ENCODE results near the gene IL15. TPM values are rescaled to one million over a fixed set of nuclear protein-coding genes. Genes with fewer than 3 reads are reported as not detected.

The IL15 gene
- total RNA-seq, 1 experiment from 2014 or later = 2.6 TPM

DNA sequence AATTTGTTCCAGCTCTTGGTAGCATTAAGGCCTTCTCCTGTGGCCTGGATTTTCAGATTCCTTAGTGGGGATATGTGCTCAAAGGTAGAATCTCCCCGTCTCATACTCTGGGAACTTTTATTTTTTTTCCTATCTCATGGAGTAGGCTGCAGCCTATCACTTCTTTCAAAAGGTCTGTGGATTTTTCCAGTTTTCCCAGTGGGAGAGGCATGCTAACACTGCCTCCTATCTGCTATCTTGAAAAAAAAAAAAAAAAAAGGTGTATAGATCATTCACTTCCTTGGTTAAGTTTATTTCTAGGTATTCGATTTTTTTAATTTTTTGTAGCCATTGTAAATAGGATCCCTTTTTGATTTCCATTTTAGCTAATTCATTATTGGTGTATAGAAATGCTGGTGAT, 67.1 kb downstream of the IL15 start (continued):
- TF ChIP-seq, protein P1, sequence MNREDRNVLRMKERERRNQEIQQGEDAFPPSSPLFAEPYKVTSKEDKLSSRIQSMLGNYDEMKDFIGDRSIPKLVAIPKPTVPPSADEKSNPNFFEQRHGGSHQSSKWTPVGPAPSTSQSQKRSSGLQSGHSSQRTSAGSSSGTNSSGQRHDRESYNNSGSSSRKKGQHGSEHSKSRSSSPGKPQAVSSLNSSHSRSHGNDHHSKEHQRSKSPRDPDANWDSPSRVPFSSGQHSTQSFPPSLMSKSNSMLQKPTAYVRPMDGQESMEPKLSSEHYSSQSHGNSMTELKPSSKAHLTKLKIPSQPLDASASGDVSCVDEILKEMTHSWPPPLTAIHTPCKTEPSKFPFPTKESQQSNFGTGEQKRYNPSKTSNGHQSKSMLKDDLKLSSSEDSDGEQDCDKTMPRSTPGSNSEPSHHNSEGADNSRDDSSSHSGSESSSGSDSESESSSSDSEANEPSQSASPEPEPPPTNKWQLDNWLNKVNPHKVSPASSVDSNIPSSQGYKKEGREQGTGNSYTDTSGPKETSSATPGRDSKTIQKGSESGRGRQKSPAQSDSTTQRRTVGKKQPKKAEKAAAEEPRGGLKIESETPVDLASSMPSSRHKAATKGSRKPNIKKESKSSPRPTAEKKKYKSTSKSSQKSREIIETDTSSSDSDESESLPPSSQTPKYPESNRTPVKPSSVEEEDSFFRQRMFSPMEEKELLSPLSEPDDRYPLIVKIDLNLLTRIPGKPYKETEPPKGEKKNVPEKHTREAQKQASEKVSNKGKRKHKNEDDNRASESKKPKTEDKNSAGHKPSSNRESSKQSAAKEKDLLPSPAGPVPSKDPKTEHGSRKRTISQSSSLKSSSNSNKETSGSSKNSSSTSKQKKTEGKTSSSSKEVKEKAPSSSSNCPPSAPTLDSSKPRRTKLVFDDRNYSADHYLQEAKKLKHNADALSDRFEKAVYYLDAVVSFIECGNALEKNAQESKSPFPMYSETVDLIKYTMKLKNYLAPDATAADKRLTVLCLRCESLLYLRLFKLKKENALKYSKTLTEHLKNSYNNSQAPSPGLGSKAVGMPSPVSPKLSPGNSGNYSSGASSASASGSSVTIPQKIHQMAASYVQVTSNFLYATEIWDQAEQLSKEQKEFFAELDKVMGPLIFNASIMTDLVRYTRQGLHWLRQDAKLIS (CRISPR knock-in tag; IDR thresholded peaks at IDR 0.05; ENCODE audit: borderline replicate concordance) = no peak
- no peak for TF ChIP-seq RORB (CRISPR knock-in tag; IDR thresholded peaks at IDR 0.05)
- no peak for TF ChIP-seq ZNF232 (CRISPR knock-in tag; IDR thresholded peaks at IDR 0.05)
- TF ChIP-seq, protein P2, sequence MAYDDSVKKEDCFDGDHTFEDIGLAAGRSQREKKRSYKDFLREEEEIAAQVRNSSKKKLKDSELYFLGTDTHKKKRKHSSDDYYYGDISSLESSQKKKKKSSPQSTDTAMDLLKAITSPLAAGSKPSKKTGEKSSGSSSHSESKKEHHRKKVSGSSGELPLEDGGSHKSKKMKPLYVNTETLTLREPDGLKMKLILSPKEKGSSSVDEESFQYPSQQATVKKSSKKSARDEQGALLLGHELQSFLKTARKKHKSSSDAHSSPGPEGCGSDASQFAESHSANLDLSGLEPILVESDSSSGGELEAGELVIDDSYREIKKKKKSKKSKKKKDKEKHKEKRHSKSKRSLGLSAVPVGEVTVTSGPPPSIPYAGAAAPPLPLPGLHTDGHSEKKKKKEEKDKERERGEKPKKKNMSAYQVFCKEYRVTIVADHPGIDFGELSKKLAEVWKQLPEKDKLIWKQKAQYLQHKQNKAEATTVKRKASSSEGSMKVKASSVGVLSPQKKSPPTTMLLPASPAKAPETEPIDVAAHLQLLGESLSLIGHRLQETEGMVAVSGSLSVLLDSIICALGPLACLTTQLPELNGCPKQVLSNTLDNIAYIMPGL (CRISPR knock-in tag; IDR thresholded peaks at IDR 0.05) = no peak
- no peak for TF ChIP-seq SP1 (CRISPR knock-in tag; conservative IDR thresholded peaks at IDR 0.05)
- no peak for TF ChIP-seq FOXP1 (CRISPR knock-in tag; IDR thresholded peaks at IDR 0.05; ENCODE audit: borderline replicate concordance)
- TF ChIP-seq, protein P3, sequence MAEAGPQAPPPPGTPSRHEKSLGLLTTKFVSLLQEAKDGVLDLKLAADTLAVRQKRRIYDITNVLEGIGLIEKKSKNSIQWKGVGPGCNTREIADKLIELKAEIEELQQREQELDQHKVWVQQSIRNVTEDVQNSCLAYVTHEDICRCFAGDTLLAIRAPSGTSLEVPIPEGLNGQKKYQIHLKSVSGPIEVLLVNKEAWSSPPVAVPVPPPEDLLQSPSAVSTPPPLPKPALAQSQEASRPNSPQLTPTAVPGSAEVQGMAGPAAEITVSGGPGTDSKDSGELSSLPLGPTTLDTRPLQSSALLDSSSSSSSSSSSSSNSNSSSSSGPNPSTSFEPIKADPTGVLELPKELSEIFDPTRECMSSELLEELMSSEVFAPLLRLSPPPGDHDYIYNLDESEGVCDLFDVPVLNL (CRISPR knock-in tag; IDR thresholded peaks at IDR 0.05; ENCODE audit: borderline replicate concordance, low read depth) = no peak
- no peak for TF ChIP-seq FOXK1 (CRISPR knock-in tag; IDR thresholded peaks at IDR 0.05)
- TF ChIP-seq NFE2L1 (CRISPR knock-in tag; IDR thresholded peaks at IDR 0.05) = no peak
- no peak for TF ChIP-seq KAT7 (CRISPR knock-in tag; IDR thresholded peaks at IDR 0.05; ENCODE audit: borderline replicate concordance)
- TF ChIP-seq, protein P4, sequence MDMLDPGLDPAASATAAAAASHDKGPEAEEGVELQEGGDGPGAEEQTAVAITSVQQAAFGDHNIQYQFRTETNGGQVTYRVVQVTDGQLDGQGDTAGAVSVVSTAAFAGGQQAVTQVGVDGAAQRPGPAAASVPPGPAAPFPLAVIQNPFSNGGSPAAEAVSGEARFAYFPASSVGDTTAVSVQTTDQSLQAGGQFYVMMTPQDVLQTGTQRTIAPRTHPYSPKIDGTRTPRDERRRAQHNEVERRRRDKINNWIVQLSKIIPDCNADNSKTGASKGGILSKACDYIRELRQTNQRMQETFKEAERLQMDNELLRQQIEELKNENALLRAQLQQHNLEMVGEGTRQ (CRISPR knock-in tag; IDR thresholded peaks at IDR 0.05) = no peak

DNA sequence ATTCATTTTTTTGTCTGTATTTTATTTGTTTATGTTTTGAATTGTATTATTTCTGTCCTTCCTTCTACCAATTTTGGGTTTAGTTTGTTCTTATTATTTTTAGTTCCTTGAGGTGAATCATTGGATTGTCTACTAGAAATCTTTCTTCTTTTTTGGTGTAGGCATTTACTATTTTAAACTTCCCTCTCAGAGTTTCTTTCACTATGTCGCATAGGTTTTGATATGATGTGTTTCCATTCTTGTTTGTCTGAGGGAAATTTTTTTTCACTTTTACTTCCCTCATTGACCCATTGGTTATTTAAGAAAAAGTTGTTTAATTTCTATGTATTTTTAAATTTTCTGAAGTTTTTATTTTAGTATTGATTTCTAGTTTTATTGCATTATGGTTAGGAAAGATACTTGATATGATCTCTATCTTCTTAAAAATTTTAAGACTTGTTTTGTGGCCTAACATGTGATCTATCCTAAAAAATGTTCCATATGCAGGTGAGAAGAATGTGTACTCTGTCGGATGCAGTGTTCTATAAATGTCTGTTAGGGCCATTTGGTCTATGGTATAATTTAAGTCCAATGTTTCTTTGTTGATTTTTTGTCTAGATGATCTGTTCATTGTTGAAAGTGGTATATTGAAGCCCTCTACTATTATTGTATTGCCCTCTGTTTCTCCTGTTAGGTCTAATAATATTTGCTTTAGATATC, 68.8 kb downstream of the IL15 start:
- Mint-ChIP-seq H3K9me3 (peaks cover 19% of the 10 kb centered on the region; the same call in 1 of the 2 replicates), H3K27ac (no peak overlapping the region), H3K36me3 (no peaks in the 10 kb centered on the region; the same call in 1 of the 2 replicates), H3K27me3 (ENCODE audit: low read depth) (no peaks in the 10 kb centered on the region), H3K4me3 (no peak overlapping the region), H3K4me1 (peaks cover 6% of the 10 kb centered on the region; the same call in 1 of the 2 replicates)
- ATAC-seq (no peak), DNase-seq (ENCODE audit: low spot score) (no peak)
- POLR2A ChIA-PET = no interaction called here
- CTCF ChIA-PET = no interaction called here
- TF ChIP-seq ZNF263 (CRISPR knock-in tag; IDR thresholded peaks at IDR 0.05; ENCODE audit: low read depth) = no peak
- TF ChIP-seq, protein P5, sequence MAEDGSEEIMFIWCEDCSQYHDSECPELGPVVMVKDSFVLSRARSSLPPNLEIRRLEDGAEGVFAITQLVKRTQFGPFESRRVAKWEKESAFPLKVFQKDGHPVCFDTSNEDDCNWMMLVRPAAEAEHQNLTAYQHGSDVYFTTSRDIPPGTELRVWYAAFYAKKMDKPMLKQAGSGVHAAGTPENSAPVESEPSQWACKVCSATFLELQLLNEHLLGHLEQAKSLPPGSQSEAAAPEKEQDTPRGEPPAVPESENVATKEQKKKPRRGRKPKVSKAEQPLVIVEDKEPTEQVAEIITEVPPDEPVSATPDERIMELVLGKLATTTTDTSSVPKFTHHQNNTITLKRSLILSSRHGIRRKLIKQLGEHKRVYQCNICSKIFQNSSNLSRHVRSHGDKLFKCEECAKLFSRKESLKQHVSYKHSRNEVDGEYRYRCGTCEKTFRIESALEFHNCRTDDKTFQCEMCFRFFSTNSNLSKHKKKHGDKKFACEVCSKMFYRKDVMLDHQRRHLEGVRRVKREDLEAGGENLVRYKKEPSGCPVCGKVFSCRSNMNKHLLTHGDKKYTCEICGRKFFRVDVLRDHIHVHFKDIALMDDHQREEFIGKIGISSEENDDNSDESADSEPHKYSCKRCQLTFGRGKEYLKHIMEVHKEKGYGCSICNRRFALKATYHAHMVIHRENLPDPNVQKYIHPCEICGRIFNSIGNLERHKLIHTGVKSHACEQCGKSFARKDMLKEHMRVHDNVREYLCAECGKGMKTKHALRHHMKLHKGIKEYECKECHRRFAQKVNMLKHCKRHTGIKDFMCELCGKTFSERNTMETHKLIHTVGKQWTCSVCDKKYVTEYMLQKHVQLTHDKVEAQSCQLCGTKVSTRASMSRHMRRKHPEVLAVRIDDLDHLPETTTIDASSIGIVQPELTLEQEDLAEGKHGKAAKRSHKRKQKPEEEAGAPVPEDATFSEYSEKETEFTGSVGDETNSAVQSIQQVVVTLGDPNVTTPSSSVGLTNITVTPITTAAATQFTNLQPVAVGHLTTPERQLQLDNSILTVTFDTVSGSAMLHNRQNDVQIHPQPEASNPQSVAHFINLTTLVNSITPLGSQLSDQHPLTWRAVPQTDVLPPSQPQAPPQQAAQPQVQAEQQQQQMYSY (CRISPR knock-in tag; IDR thresholded peaks at IDR 0.05) = no peak
- no peak for TF ChIP-seq ATF1 (CRISPR knock-in tag; IDR thresholded peaks at IDR 0.05)
- TF ChIP-seq ZNF121 (CRISPR knock-in tag; IDR thresholded peaks at IDR 0.05) = no peak
- TF ChIP-seq, protein P6, sequence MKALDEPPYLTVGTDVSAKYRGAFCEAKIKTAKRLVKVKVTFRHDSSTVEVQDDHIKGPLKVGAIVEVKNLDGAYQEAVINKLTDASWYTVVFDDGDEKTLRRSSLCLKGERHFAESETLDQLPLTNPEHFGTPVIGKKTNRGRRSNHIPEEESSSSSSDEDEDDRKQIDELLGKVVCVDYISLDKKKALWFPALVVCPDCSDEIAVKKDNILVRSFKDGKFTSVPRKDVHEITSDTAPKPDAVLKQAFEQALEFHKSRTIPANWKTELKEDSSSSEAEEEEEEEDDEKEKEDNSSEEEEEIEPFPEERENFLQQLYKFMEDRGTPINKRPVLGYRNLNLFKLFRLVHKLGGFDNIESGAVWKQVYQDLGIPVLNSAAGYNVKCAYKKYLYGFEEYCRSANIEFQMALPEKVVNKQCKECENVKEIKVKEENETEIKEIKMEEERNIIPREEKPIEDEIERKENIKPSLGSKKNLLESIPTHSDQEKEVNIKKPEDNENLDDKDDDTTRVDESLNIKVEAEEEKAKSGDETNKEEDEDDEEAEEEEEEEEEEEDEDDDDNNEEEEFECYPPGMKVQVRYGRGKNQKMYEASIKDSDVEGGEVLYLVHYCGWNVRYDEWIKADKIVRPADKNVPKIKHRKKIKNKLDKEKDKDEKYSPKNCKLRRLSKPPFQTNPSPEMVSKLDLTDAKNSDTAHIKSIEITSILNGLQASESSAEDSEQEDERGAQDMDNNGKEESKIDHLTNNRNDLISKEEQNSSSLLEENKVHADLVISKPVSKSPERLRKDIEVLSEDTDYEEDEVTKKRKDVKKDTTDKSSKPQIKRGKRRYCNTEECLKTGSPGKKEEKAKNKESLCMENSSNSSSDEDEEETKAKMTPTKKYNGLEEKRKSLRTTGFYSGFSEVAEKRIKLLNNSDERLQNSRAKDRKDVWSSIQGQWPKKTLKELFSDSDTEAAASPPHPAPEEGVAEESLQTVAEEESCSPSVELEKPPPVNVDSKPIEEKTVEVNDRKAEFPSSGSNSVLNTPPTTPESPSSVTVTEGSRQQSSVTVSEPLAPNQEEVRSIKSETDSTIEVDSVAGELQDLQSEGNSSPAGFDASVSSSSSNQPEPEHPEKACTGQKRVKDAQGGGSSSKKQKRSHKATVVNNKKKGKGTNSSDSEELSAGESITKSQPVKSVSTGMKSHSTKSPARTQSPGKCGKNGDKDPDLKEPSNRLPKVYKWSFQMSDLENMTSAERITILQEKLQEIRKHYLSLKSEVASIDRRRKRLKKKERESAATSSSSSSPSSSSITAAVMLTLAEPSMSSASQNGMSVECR (CRISPR knock-in tag; IDR thresholded peaks at IDR 0.05; ENCODE audit: borderline replicate concordance) = no peak
- TF ChIP-seq GTF2I (CRISPR knock-in tag; conservative IDR thresholded peaks at IDR 0.05) = no peak
- TF ChIP-seq, protein P4 (CRISPR knock-in tag; IDR thresholded peaks at IDR 0.05) = no peak
- no peak for TF ChIP-seq NFATC4 (CRISPR knock-in tag; IDR thresholded peaks at IDR 0.05)
